H1 (cell line): ENCODE data around the gene ELOVL2. TPM values are rescaled to one million over a fixed set of nuclear protein-coding genes. Genes with fewer than 3 reads are reported as not detected.

Experiments
- BACH1 ChIP-seq: IDR thresholded peaks from 2 replicates; pipeline ENCODE4 v1.6.1; 2012; ENCODE audit warnings: low read length, improper control_type of control experiment
- BCL11A ChIP-seq, 2 experiments: IDR thresholded peaks; one replicate each; pipeline ENCODE4 v1.6.1; 2011; ENCODE audit warnings: low read depth in 2 of 2, low read length in 2 of 2, mild to moderate bottlenecking in 2 of 2
- BRCA1 ChIP-seq: IDR thresholded peaks from 2 replicates; pipeline ENCODE4 v1.6.1; 2012; ENCODE audit warnings: low read depth, low read length, improper control_type of control experiment
- CBX8 ChIP-seq: fragments of 300-800, 300-1000 bp; sonication (generic); IDR thresholded peaks from 2 replicates; pipeline ENCODE4 v1.7.1; 2016; ENCODE audit warnings: low read depth, low read length, borderline replicate concordance
- CEBPB ChIP-seq: IDR thresholded peaks from 2 replicates; pipeline ENCODE4 v1.6.1; 2012; ENCODE audit warnings: low read depth, low read length
- CHD2 ChIP-seq: IDR thresholded peaks from 2 replicates; pipeline ENCODE4 v1.6.1; 2012; ENCODE audit warnings: low read length, improper control_type of control experiment
- EP300 ChIP-seq, 2 experiments: IDR thresholded peaks; 1 replicate in 1 of 2; 2 replicates in 1 of 2; pipeline ENCODE4 v1.6.1; 2011 to 2012; ENCODE audit warnings: low read depth in 2 of 2, low read length in 2 of 2, mild to moderate bottlenecking in 2 of 2, borderline replicate concordance in 1 of 2, inconsistent platforms in 1 of 2, moderate library complexity in 1 of 2
- EZH2 ChIP-seq: fragments of 200-600 bp; sonication (generic); IDR thresholded peaks from 2 replicates; pipeline ENCODE4 v1.7.1; 2012; ENCODE audit warnings: low read depth, mild to moderate bottlenecking, moderate library complexity, low read length, inconsistent platforms; ENCODE audit not compliant: severe bottlenecking
- JUND ChIP-seq: IDR thresholded peaks from 2 replicates; pipeline ENCODE4 v1.6.1; 2011; ENCODE audit warnings: mild to moderate bottlenecking, improper control_type of control experiment, low read length
- MAFK ChIP-seq: IDR thresholded peaks from 2 replicates; pipeline ENCODE4 v1.6.1; 2012; ENCODE audit warnings: low read depth, mild to moderate bottlenecking, improper control_type of control experiment, low read length
- NRF1 ChIP-seq: IDR thresholded peaks from 2 replicates; pipeline ENCODE4 v1.6.1; 2011; ENCODE audit warnings: mild to moderate bottlenecking, low read depth, low read length, improper control_type of control experiment
- SAP30 ChIP-seq: fragments of 300-600 bp; sonication (generic); IDR thresholded peaks from 2 replicates; pipeline ENCODE4 v1.7.1; 2012; ENCODE audit warnings: low read length, moderate library complexity, mild to moderate bottlenecking, inconsistent platforms; ENCODE audit not compliant: insufficient read depth, insufficient replicate concordance
- SP1 ChIP-seq: IDR thresholded peaks from 2 replicates; pipeline ENCODE4 v1.6.1; 2011; ENCODE audit warnings: low read depth, low read length
- TAF1 ChIP-seq: IDR thresholded peaks from 2 replicates; pipeline ENCODE4 v1.6.1; 2011; ENCODE audit warnings: mild to moderate bottlenecking, low read depth, low read length
- YY1 ChIP-seq: IDR thresholded peaks from 2 replicates; pipeline ENCODE4 v1.6.1; 2011; ENCODE audit warnings: low read depth, mild to moderate bottlenecking, low read length
- ZNF274 ChIP-seq: IDR thresholded peaks from 2 replicates; pipeline ENCODE4 v1.7.0; 2012; ENCODE audit warnings: low read length, borderline replicate concordance; ENCODE audit errors: extremely low read depth
- polyA plus RNA-seq, 7 experiments: library from polyadenylated mRNA; depleted of rRNA in 3 of 7; stranded (reverse) in 5 of 7; unstranded in 2 of 7; fragments of >200 nt in 5 of 7; fragments of 200-250 nt in 2 of 7; gene quantifications; 1 replicate in 5 of 7; 2 replicates in 1 of 7; 4 replicates in 1 of 7; pipeline versions ENCODE4 v1.2.1 to v1.2.3, GENCODE V29; 2011 to 2013; ENCODE audit warnings: missing spikeins in 2 of 7, mixed read lengths in 2 of 7
- total RNA-seq: library from RNA; stranded (reverse); fragmentation: NEBNext Ultra II Directional; extraction: Animal tissue kit (Norgen Biotek cat#: 25700); gene quantifications from 2 replicates; pipeline ENCODE4 v1.2.1, GENCODE V29; 2021
- TF ChIP-seq, protein P1 (sequence below): IDR thresholded peaks from 2 replicates; pipeline ENCODE4 v1.6.1; 2011; ENCODE audit warnings: low read depth, mild to moderate bottlenecking, low read length; ENCODE audit not compliant: insufficient read depth
- TF ChIP-seq, protein P2 (sequence below), 3 experiments: IDR thresholded peaks; 1 replicate in 2 of 3; 2 replicates in 1 of 3; pipeline versions ENCODE4 v1.5.1 to v1.6.1; 2011; ENCODE audit warnings: low read length in 3 of 3, mild to moderate bottlenecking in 3 of 3, inconsistent platforms in 2 of 3, low read depth in 1 of 3, moderate library complexity in 1 of 3; ENCODE audit not compliant: insufficient read depth in 1 of 3; ENCODE audit errors: control extremely low read depth in 1 of 3

The ELOVL2 gene
- total and polyA plus RNA-seq, 2 of the 8 experiments (the other 6 are each of a cell fraction or from before 2014, with no cell fraction given): 0.42 to 0.89 TPM

DNA sequence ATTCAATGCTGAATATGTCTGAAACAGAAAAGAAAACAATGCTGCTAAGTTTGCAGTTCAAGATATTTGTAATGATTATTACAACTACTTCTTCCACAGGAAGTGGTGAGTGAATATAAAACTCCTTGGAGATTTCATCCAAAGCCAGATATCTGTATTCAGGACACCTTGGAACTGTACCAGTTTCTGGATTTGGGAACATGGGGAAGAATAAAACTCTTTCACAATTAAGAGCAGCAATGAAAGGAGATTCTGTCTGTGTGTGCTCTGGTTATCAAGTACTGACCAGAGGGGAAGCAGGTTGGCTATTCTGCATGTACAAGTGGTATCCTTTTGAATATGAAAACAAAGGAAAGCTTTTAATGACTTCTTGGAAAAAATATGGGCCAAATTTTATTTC, 21.1 kb downstream of the ELOVL2 start (continued):
- TF ChIP-seq, protein P1, sequence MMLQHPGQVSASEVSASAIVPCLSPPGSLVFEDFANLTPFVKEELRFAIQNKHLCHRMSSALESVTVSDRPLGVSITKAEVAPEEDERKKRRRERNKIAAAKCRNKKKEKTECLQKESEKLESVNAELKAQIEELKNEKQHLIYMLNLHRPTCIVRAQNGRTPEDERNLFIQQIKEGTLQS: no peak
- TF ChIP-seq BRCA1 (no peak), CBX8 (no peak), MAFK (no peak), BACH1 (no peak), JUND (no peak), TAF1 (no peak), BCL11A (IDR thresholded peaks at IDR 0.05; ENCODE audit: low read depth in 2 of 2, low read length in 2 of 2) (no peak), EP300 (IDR thresholded peaks at IDR 0.05; ENCODE audit: borderline replicate concordance in 1 of 2, low read depth in 2 of 2, low read length in 2 of 2) (no peak), EZH2 (no peak), CHD2 (no peak), SAP30 (no peak), CEBPB (no peak), ZNF274 (no peak), YY1 (no peak), SP1 (no peak), NRF1 (no peak)
- TF ChIP-seq, protein P2, sequence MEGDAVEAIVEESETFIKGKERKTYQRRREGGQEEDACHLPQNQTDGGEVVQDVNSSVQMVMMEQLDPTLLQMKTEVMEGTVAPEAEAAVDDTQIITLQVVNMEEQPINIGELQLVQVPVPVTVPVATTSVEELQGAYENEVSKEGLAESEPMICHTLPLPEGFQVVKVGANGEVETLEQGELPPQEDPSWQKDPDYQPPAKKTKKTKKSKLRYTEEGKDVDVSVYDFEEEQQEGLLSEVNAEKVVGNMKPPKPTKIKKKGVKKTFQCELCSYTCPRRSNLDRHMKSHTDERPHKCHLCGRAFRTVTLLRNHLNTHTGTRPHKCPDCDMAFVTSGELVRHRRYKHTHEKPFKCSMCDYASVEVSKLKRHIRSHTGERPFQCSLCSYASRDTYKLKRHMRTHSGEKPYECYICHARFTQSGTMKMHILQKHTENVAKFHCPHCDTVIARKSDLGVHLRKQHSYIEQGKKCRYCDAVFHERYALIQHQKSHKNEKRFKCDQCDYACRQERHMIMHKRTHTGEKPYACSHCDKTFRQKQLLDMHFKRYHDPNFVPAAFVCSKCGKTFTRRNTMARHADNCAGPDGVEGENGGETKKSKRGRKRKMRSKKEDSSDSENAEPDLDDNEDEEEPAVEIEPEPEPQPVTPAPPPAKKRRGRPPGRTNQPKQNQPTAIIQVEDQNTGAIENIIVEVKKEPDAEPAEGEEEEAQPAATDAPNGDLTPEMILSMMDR (IDR thresholded peaks at IDR 0.05; ENCODE audit: control extremely low read depth in 1 of 3, insufficient read depth in 1 of 3, low read depth in 1 of 3, low read length in 3 of 3): no peak
